Measurements from ENCODE around the gene DDR2.
"Not testable (repeated sequence)": the region's sequence is repeated elsewhere in the genome, so short reads cannot be mapped to it uniquely, and the experiment has no call there.

DDR2 gene

DNA sequence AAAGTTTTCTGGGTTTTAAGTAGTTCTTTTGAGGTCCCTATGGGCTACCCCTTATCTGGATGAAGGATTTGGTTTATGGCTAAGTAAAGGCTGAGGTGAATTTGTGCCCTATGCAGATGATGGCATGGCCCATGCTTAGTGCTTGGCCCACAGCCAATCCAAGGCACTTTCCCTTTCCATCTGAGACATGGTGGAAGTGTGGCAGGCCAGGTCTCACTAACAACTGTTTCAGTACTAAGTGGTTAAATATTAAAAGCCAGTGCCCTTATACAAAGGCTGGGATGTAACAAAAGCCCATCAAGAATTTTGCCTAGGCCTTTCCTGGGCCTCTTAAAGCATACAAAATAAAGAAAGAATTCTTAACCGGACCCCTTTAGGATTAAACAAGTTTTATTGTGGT is 156.5 kb downstream of the DDR2 start:
- not testable (repeated sequence) for DNase-seq

DNA sequence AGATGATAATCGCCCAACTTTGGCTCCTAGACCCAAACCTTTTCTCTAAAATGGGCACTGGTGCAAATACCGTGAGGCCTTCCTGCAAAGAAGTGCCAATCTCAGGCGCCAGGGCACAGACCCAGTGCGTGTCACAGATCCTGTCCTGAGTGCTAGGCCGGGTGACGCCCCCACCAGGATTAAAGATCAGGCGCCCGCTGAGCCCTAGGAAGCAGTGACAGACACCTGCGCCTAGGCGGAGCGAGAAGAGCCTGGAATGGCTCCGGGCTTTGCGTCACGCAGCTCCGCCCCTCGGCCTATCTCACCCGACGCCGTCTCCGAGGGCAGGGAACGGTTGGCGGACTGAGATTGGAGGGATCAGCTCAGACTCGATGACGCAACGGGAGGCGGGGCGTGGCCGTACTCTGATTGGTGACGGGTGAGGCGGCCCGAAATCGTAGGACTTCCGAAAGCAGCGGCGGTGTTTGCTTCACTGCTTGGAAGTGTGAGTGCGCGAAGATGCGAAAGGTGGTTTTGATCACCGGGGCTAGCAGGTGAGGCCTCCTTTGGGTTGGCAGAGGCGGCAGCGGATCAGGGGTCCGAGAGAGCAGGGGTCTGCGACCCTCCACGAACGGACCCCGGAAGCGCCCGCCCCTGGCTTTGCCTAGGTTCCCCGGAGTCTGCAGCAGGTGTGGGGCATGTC is 158.2 kb downstream of the DDR2 start, which contains the start of gene HSD17B7:
TSS of gene HSD17B7 (plus strand) at position 400 of the 682 bp plus-strand sequence. CDS start at position 499, 99 bp downstream.
- DNase-seq = peak; percentile 56 to 58

DNA sequence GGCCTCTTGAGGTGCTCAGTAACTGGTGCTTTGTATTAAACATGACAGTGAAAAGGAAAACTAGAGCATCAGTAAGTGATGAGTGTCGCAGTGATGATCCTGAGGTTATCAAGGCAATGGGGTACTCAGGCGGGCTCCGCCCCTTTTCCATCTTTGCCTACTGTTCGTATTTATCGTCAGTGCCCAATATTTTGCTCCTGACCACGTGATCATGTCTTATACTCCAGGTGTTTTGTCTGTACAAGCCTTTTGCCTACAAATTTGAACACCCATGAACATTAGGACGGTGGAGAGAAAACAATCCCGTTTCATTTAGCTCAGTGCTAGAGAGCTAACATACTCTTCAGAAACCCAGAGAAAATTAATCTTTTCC is 158.7 kb downstream of the DDR2 start:
- DNase-seq = not testable (repeated sequence)

DNA sequence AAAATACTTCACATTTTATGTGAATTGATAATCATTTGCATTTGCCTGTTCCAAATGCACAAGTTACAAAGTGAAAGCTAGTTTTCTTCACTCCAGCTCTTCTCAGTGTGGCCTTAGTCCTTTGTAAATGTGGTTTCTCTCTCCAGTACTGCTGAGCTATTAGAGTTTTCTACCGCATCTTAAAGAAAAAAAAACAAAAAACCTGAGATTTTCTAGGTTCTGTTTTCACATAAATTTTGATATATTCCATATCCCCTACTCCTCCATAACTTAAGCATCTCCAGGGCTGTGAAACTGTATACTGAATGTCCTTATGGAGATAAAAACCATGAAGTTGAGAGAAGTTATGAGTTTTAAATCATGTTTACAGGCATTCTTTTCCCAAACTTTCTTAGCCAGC is 162.0 kb downstream of the DDR2 start:
- not testable (repeated sequence) for DNase-seq

DNA sequence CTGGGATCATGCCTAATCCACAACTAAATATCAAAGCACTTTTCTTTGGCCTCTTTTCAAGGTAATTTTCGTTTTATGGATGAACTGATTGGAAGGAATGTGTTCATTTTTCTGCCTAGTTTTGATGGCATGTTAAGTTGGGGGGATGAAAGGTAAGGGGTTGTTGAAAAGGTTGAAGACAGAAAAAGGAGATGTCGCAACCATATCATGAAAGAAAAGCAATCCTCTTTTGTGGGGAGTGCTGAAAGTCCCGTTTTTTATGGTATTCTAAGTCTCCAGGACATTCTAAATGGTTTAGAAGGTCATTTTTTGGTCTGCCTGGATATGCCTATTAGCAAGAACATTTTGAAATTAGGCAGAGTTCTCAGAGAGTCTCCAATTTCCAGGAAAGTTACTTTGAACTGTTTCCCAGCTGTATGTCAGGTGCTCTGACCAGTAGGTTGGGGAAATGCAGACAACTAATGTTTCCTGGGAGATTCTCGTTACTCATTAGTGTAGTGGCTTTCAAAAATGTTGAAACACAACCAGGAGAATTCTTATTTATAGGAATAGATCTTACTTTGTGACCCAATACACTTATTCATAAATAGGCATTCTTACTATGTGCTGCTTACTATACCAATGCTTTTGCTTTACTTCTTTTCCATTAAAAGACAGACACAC is 164.5 kb downstream of the DDR2 start:
- DNase-seq = not testable (repeated sequence)

DNA sequence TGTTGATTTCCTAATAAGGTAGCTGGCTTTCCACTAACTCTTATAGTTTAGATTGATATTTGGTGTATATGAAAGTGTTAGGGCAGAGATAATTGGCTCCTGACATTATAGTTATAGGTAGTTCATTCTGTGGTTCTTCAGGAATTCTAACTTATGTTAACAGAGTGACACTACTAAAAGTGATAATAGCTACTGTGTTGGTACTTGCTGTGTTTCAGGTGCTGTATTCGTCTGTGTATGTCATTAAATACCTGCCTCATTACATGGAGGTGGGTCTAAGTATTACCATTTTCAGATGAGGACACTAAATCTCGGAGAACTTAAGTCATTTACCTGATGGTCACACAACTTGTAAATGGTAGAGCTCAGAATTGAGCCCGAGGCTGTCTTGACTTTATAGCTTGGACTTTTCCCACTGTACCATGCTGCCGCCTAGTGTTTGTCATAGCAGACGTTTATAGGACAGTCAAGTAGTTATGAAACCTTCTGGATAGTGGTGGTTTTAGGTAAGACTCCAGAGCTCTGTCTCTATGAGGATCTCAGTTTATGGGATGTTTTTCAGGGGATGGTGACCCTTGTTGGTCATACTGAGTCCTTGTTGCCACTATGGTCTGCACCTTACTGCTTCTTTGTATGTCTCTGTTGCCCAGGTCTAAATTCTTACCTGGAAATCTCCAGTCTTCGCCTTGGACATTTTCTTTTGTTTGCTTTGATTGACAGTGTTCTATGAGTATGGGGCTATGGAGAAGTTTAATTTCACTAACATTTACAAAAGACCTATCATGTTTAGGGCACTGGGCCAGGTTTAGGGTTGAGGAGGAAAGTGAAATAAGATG is 167.9 kb downstream of the DDR2 start:
- DNase-seq = not testable (repeated sequence)

DNA sequence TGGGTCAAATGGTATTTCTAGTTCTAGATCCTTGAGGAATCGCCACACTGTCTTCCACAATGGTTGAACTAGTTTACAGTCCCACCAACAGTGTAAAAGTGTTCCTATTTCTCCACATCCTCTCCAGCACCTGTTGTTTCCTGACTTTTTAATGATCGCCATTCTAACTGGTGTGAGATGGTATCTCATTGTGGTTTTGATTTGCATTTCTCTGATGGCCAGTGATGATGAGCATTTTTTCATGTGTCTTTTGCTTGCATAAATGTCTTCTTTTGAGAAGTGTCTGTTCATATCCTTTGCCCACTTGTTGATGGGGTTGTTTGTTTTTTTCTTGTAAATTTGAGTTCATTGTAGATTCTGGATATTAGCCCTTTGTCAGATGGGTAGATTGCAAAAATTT is 175.2 kb downstream of the DDR2 start:
- not testable (repeated sequence) for DNase-seq

DNA sequence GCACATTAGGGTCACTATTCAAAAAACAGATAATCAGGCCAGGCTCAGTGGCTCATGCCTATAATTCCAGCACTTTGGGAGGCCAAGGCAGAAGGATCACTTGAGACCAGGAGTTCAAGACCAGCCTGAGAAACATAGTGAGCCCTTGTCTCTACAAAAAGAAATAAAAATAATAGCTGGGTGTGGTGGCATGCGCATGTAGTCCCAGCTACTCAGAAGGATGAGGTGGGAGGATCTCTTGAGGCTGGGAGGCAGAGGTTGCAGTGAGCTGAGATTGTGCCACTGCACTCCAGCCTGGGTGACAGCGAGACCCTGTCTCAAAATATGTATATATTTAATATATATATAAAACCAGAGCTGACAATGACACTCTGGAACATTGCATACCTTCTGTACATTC is 180.1 kb downstream of the DDR2 start:
- DNase-seq = not testable (repeated sequence)

DNA sequence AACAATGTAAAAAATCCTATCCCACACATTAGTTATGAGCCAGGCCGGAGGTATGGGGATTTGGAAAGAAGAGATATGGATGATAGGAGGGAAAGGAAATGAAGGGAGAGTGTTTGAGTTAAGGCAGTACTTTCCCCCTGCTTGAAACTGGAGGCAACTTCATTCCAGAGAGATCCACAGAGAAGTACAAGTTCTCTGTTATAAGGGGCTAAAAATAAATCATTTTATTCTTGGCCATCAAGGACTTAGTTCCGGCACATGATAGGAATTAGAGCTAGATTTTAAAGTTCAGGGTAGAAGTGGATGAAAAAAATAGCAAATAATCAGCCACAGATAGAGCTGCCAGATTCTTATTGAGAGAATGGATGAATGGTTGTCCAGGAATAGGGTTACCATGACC is 185.9 kb downstream of the DDR2 start:
- not testable (repeated sequence) for DNase-seq

DNA sequence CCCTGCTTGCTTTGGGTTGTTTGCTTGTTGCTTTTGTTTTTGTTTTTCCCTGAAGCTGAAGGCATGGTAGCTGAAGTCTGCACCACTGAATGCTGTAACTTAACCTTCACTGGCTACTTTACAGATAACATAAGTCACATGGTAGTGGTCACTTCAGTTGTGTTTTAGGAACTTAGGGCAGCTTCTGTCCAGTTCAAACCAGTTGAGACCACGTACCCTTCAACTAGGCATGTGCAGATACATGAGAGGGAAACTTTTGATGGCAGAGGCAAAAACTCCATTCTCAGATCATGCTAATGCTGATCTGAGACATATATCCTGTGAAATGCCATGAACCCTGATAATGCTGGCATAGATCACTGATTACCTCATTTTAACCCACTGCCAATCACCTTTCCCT is 186.4 kb downstream of the DDR2 start:
- not testable (repeated sequence) for DNase-seq

DNA sequence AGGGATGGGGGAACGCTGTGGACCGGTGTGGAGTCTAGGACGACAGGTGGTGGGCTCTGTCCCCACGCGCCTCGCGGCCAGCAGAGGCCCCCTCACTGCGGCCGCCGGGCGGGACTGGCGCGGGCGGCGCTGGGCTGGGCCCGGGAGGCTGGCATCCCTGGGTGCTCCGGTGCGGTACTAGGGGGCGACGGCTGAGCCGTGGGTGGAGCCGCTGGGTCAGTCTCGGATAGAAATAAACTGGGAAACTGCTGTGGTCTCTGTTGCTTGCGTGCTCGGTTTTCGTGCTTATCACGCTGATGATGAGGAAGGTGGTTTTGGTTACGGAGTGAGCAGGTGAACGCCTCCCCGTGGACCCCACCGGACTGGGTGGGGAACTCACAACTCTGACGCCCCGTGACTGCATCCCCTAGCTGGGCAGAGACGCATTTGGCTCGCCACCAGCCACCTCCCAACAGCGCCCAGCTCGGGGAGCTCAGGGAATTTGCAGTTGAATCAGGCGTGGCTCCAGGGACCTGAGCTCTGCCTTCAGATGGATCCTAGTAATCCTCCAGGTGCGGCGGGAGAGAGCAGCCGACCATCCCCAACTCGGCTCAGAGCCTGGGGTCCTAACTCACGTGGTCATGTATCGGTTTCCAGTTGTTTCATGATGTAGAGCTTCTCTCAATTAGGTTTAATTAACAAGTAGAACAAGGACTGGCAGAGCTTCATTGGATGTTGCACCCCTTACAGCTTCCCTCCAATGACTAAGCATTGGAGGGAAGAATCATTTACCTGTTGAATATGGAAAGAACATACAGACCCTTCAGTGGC is 190.3 kb downstream of the DDR2 start:
- no peak for DNase-seq

DNA sequence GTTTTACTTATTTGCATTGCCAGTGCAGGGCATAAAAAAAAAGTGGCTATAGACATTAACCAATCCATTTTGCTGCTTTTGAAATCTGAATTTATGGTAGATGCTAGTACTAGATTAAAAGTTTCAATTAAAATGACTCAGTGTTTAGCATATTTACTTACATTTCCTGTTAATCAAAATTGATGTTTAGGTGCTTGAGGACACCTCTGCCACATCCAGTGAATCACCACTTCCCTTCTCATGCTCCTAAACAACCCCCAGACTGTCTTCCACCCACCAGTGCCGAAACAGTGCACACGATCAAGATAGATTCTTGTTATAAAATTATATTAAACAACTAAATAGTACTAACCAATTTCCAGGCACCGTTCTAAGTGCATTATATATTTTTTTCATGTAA is 191.0 kb downstream of the DDR2 start:
- DNase-seq = no peak

DNA sequence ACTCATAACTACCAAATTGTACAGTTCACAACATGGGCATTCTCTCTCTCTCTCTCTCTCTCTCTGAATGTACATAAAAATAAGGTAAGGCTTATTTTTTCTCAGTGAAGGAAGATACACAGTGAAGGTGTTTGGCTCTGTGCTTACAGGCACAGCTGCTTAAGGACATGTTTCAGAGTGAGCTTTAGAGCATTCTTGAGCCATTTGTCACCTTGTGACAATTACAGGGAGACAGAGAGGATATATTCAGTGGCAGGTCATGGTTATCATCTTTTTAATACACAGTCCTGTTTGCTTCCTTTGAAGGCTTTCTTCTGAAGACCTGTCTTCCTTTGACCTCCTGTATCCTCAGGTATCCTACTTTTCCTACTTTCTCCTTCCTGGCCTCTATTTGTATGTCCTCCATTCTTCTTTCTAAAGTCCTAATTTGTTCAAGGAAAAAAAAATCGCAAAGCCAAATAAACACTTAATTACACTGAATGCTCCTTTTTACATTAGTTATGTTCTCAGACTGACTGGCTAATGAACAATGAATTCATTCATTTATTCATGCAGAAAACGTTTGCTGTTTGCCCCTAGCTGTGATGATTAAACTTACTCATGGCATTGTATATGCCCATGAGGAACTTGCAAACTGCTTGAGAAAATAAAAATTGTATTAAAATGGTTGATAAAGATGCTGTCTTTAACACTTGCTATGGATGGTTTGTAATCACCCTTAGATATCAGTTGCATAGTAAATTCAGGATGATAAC is 191.7 kb downstream of the DDR2 start:
- no peak for DNase-seq

DNA sequence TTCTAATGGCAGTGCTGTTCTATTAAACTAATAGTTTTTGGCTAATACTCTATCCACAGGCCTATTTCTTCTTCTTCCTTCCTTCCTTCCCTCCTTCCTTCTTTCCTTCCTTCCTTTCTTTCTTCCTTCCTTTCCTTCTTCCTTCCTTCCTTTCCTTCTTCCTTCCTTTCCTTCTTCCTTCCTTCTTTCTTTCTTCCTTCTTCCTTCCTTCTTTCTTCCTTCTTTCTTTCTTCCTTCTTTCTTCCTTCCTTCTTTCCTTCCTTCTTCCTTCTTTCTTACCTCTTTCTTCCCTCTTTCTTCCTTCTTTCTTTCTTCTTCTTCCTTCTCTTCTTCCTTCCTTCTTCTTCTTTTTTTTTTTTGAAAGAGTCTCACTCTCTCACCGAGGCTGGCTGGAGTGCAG is 197.0 kb downstream of the DDR2 start:
- no peak for DNase-seq

DNA sequence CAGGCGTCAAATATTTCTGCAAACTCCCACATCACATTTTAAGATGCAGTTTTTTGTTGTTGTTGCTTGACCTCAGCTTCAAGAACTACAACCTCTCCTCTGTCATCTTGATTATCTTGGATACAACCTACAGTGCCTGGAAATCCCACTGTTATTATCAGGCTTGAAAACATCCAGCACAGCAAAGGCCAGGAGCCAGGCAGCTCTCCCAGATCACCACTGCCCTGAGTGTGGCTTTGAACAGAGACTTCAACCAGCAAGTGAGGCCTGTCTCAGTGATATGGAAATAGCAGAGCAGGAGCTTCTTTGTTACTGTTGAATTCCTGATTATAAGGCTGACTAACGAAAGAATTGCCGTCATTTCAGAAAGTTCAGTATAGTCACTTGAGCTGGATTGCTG is 200.2 kb downstream of the DDR2 start:
- DNase-seq = no peak

DNA sequence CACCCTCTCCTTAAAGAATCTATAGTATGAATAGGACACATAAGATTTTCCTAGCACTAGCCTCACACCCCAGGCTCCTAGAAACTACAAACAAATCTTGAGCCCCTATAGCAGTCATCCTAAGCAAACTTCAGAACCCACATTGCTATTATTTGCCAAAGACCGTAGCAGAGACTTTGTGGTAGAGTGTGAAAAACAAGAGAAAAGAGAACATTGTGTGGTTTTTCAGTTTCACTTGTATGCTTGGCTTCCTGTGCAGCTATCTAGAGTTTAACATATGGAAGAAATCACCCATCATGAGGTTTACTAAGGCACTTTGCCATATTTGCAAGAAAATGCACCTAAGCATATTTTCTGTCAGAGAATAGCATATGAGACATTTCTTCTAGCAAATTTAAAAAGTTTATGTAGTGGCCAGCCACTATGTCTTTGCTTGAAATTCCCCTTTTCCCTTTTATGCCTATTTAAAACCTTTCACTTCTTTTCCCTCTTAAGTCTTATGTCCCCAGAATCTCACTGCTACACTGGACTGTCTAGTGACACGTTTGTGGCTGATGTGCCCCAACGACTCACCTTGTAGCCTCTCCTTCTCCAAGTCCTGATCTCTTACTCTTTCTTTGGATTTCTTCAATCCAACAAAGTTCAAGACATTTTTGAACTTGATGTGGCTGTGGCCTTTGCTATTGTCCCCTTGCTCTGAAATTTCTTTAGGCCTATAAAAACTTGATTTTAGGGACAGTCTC is 203.1 kb downstream of the DDR2 start:
- no peak for DNase-seq
